ENCODE results near the gene PHF5A. TPM values are rescaled to one million over a fixed set of nuclear protein-coding genes. Genes with fewer than 3 reads are reported as not detected.

Gene PHF5A
- total and polyA plus RNA-seq, 2 donors (not counting 3 experiments of a cell fraction or from before 2014, with no cell fraction given), result 61.1 to 63.7 TPM

DNA sequence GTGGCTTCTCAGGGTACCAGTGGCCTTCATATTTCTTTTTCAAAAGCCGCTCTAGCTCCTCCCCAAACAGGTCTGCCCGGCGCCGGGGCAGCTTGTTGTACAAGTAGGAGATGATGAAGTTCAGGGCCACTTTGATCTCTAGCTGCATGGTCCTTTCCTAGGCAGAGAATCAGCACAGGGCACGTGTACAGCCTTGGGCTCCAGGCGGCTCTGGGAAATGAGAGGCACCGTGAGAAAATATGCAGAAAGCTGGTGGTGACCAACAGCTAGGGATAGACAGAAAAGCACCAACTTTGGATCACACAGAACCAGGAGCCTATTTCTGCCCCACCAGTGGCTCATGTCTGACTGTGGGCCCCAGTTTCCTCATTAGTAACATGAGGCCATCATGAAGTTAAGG is 31.3 kb downstream of the PHF5A start:
- DNase-seq (ENCODE audit: low read depth, low spot score) (no peak), FAIRE-seq (no peak)
- H2AFZ ChIP-seq (ENCODE audit: low read depth, low read length), result no peak overlapping the region
- POLR2A ChIA-PET, result interaction anchor here (1.2 kb wide), 1 partner anchor 10 kb away, joined by 4 read pairs; the partner anchor contains the start of gene TOB2
- BruUV-seq (replicated peaks), result no TSS peak
- no peak overlapping the region for H3K4me3 ChIP-seq (replicated peaks in 1 of 3; ENCODE audit: insufficient read depth in 1 of 3, low read depth in 1 of 3, low read length in 3 of 3)
- H3K27ac ChIP-seq (ENCODE audit: insufficient read depth, low read depth, low read length), result no peak overlapping the region
- H3K4me1 ChIP-seq (ENCODE audit: control insufficient read depth, extremely low read depth, insufficient read depth, low read length), result no peaks in the 10 kb centered on the region
- no peak overlapping the region for H3K4me2 ChIP-seq (ENCODE audit: insufficient read depth, low read length)
- TF ChIP-seq EZH2 (IDR thresholded peaks at IDR 0.05; ENCODE audit: borderline replicate concordance, low read depth, low read length, severe bottlenecking), result no peak
- TF ChIP-seq MYC (IDR thresholded peaks at IDR 0.05; ENCODE audit: low read depth, low read length), result no peak
- no peak for TF ChIP-seq FOS (IDR thresholded peaks at IDR 0.05; ENCODE audit: borderline replicate concordance, insufficient read depth, low read length)
- no peak for TF ChIP-seq CTCF (IDR thresholded peaks at IDR 0.05; ENCODE audit: extremely low read depth in 1 of 2, insufficient read depth in 1 of 2, low read depth in 1 of 2, low read length in 2 of 2)
- TF ChIP-seq GATA2 (IDR thresholded peaks at IDR 0.05; ENCODE audit: insufficient read depth, insufficient read length, low read depth, low read length), result no peak
- TF ChIP-seq POLR2A (IDR thresholded peaks at IDR 0.05; ENCODE audit: low read depth, low read length), result no peak
- no peak for TF ChIP-seq POLR2AphosphoS5 (IDR thresholded peaks at IDR 0.05; ENCODE audit: insufficient read depth, low read depth, low read length)
- TF ChIP-seq JUN (IDR thresholded peaks at IDR 0.05; ENCODE audit: borderline replicate concordance, insufficient read depth, insufficient read length, low read depth), result no peak
- no peak for TF ChIP-seq MAX (IDR thresholded peaks at IDR 0.05; ENCODE audit: insufficient read depth, insufficient read length)
- H4K20me1 ChIP-seq (replicated peaks; ENCODE audit: control insufficient read depth, extremely low read depth, insufficient read depth, low read length), result peaks cover 1% of the 10 kb centered on the region
- H3K36me3 ChIP-seq (ENCODE audit: control insufficient read depth in 2 of 2, extremely low read depth in 1 of 2, insufficient read depth in 2 of 2, low read length in 2 of 2), result peaks cover 6 to 38% of the 10 kb centered on the region in 2 experiments
- dilution Hi-C loops (cut with MboI; ENCODE audit: extremely low pct_ligation_motif_present, low sequenced_read_pairs), result no loop called here
- H3K27me3 ChIP-seq (ENCODE audit: control insufficient read depth in 2 of 2, insufficient read depth in 2 of 2, low read length in 2 of 2), result no peaks in the 10 kb centered on the region
- H3K79me2 ChIP-seq (ENCODE audit: control insufficient read depth, insufficient read depth, low read length), result peaks cover 63% of the 10 kb centered on the region
- CTCF ChIA-PET, result interaction anchor here (0.5 kb wide), 1 partner anchor 463 kb away, joined by 3 read pairs; no protein-coding TSS in a partner anchor
- H3K9me3 ChIP-seq (replicated peaks; ENCODE audit: control insufficient read depth, insufficient read depth, low read length), result no peaks in the 10 kb centered on the region
- no peak overlapping the region for H3K9ac ChIP-seq (replicated peaks; ENCODE audit: extremely low read depth, insufficient read depth, low read length)
- H3K9me1 ChIP-seq (replicated peaks; ENCODE audit: control insufficient read depth, extremely low read depth, insufficient read depth, low read length), result no peaks in the 10 kb centered on the region
- intact Hi-C loops (cut with micrococcal nuclease), result no loop called here

Measured in endothelial cell of umbilical vein (primary cell).